ENCODE data around the gene MAPK8IP3. TPM values are rescaled to one million over a fixed set of nuclear protein-coding genes. Genes with fewer than 3 reads are reported as not detected.

Gene MAPK8IP3
- total RNA-seq, 1 experiment from 2014 or later: 35.2 TPM

DNA sequence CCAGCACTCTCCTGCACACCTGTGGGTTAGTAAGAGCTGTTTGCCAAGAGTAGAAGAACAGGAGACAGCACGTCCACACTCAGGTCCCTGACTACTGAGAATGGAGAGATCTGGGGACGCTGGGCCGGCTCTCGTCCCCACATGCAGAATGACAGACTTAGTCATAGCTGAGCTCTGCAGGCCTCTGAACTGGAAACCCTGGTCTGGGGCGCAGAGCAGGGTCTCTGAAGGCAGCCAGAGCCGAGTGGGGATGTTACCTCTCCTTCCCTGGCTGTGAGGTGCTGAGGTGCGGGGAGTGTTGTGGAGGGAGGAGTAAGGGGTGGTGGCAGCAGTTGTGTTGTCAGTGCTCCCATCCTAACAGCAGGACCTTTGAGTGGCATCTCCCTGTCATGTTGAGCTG, 35.1 kb upstream of the MAPK8IP3 start:
- no peak for DNase-seq
- Histone ChIP-seq H3K36me3 (replicated peaks; ENCODE audit: control insufficient read depth, insufficient read depth, low read length) (peaks cover 50% of the 10 kb centered on the region), H3K27me3 (ENCODE audit: control insufficient read depth, insufficient read depth, low read length) (no peaks in the 10 kb centered on the region), H3K4me3 (ENCODE audit: insufficient read depth, low read depth, low read length) (no peak overlapping the region)

DNA sequence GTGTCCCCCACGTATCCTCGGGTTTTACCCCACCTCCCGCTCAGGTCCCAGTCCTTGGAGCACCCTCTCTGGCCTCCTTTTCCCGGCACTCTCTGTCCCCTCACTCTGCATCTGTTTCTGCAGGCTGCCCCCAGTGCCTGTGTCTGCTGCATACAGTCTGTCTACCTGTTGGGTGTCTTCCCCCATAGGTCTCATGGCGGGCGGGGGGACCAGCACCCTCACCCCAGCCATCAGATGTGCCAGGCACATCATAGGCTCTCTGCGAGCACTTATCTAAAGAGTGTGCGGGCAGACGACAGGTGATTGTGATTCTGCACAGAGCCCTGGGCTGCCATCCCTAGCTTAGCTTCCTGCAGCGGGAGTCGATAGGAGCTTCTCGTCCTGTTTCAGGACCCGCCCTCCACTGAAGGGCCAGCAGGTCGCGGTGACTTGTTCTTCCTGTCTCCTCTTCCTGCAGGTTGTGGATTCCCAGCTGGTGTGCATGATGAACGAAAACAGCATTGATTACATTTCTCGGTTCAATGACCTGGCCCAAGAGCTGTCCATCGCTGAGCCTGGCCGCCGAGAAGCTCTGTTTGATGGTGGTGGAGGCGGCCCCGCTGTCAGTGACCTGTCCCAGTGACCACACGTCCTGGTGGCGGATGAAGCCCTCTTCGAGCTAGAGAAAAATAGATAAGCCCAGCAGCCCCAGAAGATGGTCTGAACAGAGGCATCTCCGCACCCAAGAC, 32.4 kb upstream of the MAPK8IP3 start:
- no peak for DNase-seq
- H3K36me3 ChIP-seq (replicated peaks; ENCODE audit: control insufficient read depth, insufficient read depth, low read length): peaks cover 30% of the 10 kb centered on the region

DNA sequence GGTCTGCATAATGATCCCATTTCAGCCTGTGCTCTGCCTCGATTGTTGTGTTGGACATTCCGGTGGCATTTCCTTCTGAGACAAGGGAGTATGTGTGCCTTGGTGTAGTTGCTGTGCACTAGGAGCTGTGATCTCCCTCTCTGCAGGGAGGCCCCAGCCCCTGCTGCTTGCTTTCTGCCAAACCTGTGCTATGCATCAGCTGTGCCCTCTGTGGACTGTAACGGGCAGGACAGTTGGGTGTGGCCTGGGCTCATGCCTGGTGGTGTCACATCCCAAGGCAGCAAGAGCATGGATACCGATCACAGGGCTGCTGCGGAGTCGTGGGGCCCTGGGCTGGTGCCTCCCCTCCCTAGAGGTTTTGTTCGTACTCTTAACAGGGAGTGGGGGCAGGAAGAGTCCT, 31.7 kb upstream of the MAPK8IP3 start:
- Histone ChIP-seq H3K27me3 (ENCODE audit: control insufficient read depth, insufficient read depth, low read length) (no peaks in the 10 kb centered on the region), H3K36me3 (replicated peaks; ENCODE audit: control insufficient read depth, insufficient read depth, low read length) (peaks cover 28% of the 10 kb centered on the region)
- no peak for DNase-seq

More for the DNA sequence above, 32.4 kb upstream of the MAPK8IP3 start:
- Histone ChIP-seq H3K27me3 (ENCODE audit: control insufficient read depth, insufficient read depth, low read length) (no peaks in the 10 kb centered on the region), H3K4me3 (ENCODE audit: insufficient read depth, low read depth, low read length) (no peak overlapping the region)

DNA sequence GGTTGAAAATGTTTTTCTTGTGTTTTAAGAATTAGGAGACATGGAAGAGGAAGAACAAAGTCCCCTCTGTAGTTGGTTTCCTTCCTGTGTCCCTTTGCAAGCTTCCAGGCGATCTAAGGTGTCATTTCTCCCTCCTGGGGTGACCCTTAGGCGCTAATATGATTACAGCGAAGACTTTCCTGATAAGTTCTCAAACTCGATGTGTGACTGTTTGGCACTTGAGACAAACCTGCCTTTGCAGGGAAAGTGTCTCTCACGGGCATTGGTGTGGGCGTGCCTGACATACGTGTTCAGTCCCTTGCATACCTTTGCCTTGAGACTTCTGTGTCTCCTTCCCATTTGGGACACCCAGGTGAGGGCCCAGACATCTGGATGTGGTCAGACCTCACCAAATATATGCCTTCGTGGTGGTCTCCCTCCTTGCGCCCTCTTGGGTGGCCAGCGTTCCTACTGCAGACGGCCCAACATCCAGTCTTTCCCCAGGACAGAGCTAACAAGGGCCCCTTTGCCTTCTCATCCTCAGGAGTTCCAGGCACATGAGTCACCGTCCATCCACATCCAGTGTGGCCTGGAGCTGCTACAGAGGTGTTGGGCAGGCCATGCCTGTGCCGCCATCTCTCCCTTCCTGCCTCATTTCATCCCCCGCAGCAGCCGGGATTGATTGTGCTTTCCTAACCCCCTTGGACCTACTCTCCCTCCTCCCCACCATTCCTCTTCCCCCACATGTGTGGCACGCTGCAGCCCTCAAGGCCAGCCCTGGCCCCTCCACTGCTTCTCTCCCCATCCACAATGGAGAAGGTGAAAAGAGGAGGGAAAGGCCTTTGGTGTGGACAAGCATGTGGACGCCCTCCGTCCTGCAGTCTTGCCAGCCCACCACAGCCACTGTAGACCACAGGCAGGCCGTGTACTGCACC, 31.0 kb upstream of the MAPK8IP3 start:
- Histone ChIP-seq H3K4me3 (ENCODE audit: insufficient read depth, low read depth, low read length) (no peak overlapping the region), H3K27me3 (ENCODE audit: control insufficient read depth, insufficient read depth, low read length) (no peaks in the 10 kb centered on the region), H3K36me3 (replicated peaks; ENCODE audit: control insufficient read depth, insufficient read depth, low read length) (peaks cover 24% of the 10 kb centered on the region)
- DNase-seq: no peak

More for the DNA sequence above, 31.7 kb upstream of the MAPK8IP3 start:
- H3K4me3 ChIP-seq (ENCODE audit: insufficient read depth, low read depth, low read length): no peak overlapping the region

DNA sequence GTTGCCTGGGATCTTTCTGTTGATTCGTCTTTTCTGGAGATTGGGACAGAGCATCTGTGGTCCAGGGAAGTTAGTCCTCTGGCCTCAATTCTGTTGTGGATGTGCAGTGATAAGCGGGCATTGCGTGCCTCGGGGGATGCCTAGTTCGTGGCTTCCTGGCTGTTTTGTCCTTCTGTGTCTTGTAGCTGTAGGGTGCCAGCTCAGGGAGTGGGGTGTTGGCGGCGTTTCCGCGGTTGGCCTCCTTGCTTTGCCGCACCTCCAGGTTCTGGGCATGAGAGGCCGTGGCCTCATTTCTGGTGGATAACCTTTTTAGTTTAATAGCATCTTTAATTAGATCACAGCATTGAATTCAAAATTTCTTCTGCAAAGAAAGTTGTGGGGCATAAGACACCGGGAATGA, 29.3 kb upstream of the MAPK8IP3 start:
- no peak for DNase-seq
- H3K36me3 ChIP-seq (replicated peaks; ENCODE audit: control insufficient read depth, insufficient read depth, low read length): peaks cover 17% of the 10 kb centered on the region
- no peaks in the 10 kb centered on the region for H3K27me3 ChIP-seq (ENCODE audit: control insufficient read depth, insufficient read depth, low read length)
- H3K4me3 ChIP-seq (ENCODE audit: insufficient read depth, low read depth, low read length): no peak overlapping the region

DNA sequence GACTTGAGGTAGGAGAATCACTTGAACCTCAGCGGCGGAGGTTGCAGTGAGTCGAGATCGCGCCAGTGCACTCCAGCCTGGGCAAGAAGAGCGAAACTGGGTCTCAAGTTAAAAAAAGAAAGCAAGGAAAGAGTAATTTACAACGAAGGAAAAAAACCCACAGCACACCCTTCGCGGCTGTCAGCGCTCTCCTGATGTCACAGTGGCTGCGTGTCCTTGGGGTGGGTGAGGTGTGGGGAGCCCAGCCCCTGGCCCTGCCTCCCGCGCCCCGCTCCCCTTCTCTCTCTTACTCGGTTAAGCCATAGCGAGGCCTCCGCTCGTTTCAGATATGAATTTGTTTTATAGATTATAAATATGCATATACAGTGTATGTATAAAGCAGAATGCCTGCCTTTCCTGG, 28.7 kb upstream of the MAPK8IP3 start:
- Histone ChIP-seq H3K27me3 (ENCODE audit: control insufficient read depth, insufficient read depth, low read length) (no peaks in the 10 kb centered on the region), H3K36me3 (replicated peaks; ENCODE audit: control insufficient read depth, insufficient read depth, low read length) (peaks cover 12% of the 10 kb centered on the region), H3K4me3 (ENCODE audit: insufficient read depth, low read depth, low read length) (no peak overlapping the region)
- DNase-seq: peak; percentile 73

DNA sequence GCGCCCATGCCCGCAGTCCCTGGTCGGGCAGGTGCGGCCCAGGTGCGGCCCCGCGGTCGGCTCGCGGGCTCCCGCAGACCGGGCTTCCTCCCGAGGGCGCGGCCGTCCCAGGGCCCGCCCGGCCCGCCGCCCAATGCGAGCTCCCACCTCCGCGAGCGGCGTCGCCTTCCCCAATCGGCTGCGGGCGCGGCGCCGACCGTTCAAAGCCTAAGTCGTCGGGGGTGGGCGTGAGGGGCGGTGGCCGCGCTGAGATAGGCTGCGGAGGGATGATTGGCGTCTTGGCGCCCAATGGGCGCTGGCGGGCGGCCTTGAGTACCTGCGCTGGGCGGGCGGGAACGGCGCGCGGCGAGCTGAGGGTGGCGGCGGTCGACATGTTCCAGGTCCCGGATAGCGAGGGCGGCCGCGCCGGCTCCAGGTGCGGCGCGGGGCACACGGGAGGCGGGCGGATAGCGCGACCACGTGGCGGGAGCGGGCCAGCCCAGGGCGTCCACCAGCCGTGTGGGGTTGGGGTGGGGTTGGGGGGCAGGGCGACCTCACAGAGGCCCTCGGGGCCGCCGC, 28.0 kb upstream of the MAPK8IP3 start, which contains the start of gene JPT2:
JPT2 (plus strand) TSS at position 338 of the 558 bp plus-strand sequence; CDS start at position 372, 34 bp downstream.
- DNase-seq: peak; percentile 100
- H3K36me3 ChIP-seq (replicated peaks; ENCODE audit: control insufficient read depth, insufficient read depth, low read length): peaks cover 10% of the 10 kb centered on the region
- H3K27me3 ChIP-seq (ENCODE audit: control insufficient read depth, insufficient read depth, low read length): no peaks in the 10 kb centered on the region
- H3K4me3 ChIP-seq (ENCODE audit: insufficient read depth, low read depth, low read length): peak within 1 kb of the TSS; percentile 91

DNA sequence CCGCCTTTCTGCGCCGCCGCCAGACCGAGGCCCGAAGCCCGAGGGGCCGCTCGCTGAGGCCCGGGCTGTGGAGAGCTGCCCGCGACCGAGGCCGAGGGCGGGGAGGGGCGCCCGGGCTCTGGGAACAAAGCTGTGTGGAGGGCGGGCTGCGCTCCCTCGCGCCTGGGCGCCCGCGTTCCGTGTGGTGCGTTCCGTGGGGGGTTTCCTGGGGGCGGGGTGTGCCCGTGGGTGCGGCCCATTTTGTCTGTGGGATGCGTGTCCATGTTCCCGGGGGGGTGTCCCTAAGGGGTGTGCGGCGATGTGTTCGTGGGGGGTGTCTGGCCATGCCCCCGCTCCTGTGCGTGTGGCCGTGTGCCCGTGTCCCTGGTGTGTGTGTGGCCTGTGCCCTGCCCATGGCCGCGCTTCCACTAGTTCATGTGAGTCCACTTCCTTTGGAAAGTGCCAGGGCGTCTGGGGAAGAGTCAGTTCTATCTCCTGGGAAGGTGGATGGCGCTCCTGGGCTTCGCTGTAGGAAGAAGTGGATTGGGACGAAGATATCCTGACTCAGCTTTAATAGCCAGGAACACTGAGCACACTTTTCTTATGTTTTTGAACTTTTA, 27.4 kb upstream of the MAPK8IP3 start:
- Histone ChIP-seq H3K36me3 (replicated peaks; ENCODE audit: control insufficient read depth, insufficient read depth, low read length) (peaks cover 13% of the 10 kb centered on the region), H3K27me3 (ENCODE audit: control insufficient read depth, insufficient read depth, low read length) (no peaks in the 10 kb centered on the region), H3K4me3 (ENCODE audit: insufficient read depth, low read depth, low read length) (peak overlapping the region; percentile 91)
- DNase-seq: peak; percentile 66

DNA sequence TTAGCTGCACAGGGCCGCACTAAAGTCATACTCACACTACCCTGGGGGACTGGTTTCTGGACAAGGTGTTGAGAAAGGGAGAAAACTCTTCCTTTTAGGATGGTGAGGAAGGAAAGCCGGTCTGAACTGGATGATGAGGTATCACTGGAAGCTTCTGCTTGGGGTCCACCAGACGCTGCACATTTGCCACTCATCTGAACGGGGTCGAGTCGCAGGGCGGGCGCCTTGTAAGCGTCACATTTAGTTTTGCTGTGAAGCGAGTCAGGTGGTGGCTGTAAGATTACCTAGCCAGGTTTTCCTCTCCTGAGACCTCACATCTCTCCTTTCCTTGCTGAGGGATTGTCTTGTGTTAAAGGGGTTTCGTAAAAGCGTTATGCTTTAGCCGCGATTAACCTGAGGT, 25.6 kb upstream of the MAPK8IP3 start:
- DNase-seq: no peak
- Histone ChIP-seq H3K27me3 (ENCODE audit: control insufficient read depth, insufficient read depth, low read length) (no peaks in the 10 kb centered on the region), H3K4me3 (ENCODE audit: insufficient read depth, low read depth, low read length) (no peak overlapping the region), H3K36me3 (replicated peaks; ENCODE audit: control insufficient read depth, insufficient read depth, low read length) (peaks cover 13% of the 10 kb centered on the region)

DNA sequence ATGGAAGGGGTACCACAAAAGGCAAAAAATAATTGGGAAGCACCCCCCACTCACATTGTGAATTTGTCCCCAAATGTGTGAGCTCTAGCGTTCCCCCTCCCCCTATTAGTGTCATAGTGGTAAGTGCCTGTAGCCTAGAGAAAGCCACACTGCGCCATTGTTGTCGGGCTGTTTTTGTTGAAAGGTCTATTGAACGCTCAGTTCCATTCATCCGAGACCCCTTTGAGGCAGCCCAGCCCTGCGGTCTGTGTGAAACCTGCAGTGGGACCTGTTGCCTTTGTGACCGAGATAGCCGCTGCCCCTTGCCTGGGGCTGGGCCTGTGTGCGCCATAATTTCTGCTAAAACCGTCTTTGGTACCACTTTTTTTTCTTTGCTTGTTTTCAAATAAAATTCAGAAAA, 25.0 kb upstream of the MAPK8IP3 start:
- Histone ChIP-seq H3K4me3 (ENCODE audit: insufficient read depth, low read depth, low read length) (no peak overlapping the region), H3K27me3 (ENCODE audit: control insufficient read depth, insufficient read depth, low read length) (no peaks in the 10 kb centered on the region), H3K36me3 (replicated peaks; ENCODE audit: control insufficient read depth, insufficient read depth, low read length) (peaks cover 14% of the 10 kb centered on the region)
- no peak for DNase-seq

DNA sequence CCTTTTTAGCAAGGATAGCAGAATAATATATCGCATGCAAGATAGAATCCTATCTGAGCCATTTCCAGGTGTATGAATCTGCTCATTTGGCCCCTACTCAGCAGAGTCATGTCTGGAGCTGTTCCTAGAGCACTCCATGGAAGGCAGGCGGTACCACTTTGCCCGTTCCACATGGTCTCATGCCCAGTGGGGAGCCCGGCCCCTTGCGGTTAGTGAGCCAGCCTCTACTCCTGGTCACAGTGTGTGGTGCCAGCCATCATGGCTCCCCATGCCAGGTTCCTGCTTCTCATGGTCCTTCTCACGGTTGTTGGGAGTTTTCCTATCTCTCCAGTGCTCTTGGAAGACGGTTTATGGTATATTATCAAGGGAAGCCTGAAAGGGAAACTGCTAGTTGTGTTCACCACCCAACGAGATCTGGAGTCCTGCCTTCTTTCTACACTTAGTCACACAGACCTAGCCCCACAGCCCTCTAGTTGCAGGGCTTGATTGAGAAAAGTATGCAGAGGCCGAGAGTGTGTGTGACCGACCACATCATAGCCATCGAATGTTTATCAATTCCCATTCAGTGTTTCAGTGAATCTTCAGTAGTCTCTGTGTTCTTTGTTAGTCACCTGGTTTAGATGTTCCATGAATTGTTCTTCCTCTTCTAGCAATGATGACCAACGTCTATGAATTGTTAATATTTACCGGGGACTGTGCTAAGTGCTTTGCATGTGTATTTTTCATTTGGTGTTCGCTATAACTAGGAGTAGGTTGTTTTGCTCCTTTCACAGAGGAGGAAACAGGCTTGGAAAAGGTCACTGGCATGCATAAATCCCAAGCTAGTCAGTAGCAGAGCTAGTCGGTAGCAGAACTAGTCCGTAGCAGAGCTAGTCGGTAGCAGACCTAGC, 18.3 kb upstream of the MAPK8IP3 start:
- no peak for DNase-seq
- Histone ChIP-seq H3K4me3 (ENCODE audit: insufficient read depth, low read depth, low read length) (no peak overlapping the region), H3K27me3 (ENCODE audit: control insufficient read depth, insufficient read depth, low read length) (no peaks in the 10 kb centered on the region), H3K36me3 (replicated peaks; ENCODE audit: control insufficient read depth, insufficient read depth, low read length) (peaks cover 31% of the 10 kb centered on the region)

DNA sequence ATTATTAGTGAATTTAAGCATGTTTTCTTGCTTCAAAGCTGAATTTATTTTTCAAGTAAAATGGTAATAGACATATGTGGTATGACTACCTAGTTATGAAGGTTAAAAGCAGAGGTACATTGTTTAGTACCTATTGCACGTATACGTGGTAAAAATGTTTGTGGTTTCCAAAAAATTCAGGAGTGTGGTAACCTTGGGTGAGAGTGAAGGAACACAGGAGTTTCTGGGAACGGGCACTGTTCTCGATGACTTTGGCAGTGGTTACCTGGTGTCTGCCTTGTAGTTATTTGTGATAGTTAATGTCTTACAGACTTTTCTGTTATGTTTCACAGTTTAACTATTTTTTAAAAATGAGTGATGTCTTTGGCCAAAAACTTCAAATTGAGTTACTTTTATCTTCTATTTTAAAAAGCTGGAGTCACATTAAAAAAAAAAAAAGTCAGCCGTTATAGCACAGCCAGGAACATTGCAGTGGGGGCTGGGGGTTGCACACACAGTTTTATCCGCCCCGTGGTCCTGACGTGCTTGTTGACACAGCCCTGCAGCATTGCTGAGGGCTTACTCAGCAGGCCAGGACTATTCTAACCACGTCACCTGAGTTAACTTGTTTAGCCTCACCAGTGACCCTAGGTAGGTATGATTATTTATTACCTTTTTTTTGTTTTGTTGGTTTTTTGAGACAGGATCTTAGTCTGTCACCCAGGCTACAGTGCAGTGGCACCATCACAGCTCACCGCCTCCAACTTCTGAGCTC, 17.0 kb upstream of the MAPK8IP3 start:
- peaks cover 33% of the 10 kb centered on the region for H3K36me3 ChIP-seq (replicated peaks; ENCODE audit: control insufficient read depth, insufficient read depth, low read length)
- no peak overlapping the region for H3K4me3 ChIP-seq (ENCODE audit: insufficient read depth, low read depth, low read length)
- no peaks in the 10 kb centered on the region for H3K27me3 ChIP-seq (ENCODE audit: control insufficient read depth, insufficient read depth, low read length)
- no peak for DNase-seq

DNA sequence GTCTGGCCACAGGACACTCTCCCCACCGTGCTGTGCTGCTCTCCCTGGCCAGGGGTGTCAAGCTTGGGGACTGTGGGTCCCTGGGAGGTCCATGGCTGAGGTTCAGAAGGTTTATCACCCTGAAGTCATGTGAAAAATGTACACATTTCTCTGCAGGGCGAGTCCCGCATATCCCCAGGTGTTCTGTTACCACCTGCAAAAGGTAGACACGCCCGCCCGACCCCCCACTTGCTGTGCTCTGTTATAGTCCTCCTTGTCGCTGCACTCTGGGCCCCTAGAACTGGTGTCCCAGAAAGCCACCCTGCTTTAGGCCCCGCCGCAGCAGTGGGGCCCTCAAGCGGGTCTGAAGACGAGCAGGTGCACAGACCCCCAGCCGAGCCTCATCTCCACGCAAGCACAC, 16.1 kb upstream of the MAPK8IP3 start:
- H3K4me3 ChIP-seq (ENCODE audit: insufficient read depth, low read depth, low read length): no peak overlapping the region
- H3K27me3 ChIP-seq (ENCODE audit: control insufficient read depth, insufficient read depth, low read length): no peaks in the 10 kb centered on the region
- no peak for DNase-seq
- peaks cover 36% of the 10 kb centered on the region for H3K36me3 ChIP-seq (replicated peaks; ENCODE audit: control insufficient read depth, insufficient read depth, low read length)
